GM19395 (cell line): ENCODE measurements around the gene OLIG2.

Source experiments
- ATAC-seq: cut with Tn5 transposase; IDR thresholded peaks from one replicate; pipeline ENCODE4 v1.9.1; 2021; ENCODE audit warnings: mild to moderate bottlenecking, moderate library complexity; ENCODE audit not compliant: unreplicated experiment

Gene OLIG2

GRCh38 chr21:33019885-33020557, 5.7 kb upstream of the OLIG2 start:
- ATAC-seq, result no peak

GRCh38 chr21:33020558-33021100, 5.1 kb upstream of the OLIG2 start:
- no peak for ATAC-seq

GRCh38 chr21:33021150-33021549, 4.6 kb upstream of the OLIG2 start:
- no peak for ATAC-seq

GRCh38 chr21:33021667-33022066, 4.1 kb upstream of the OLIG2 start:
- no peak for ATAC-seq

- no peak for ATAC-seq
Measured at GRCh38 chr21:33022489-33022827, 3.3 kb upstream of the OLIG2 start.

- no peak for ATAC-seq
Measured at GRCh38 chr21:33022828-33023573, 2.7 kb upstream of the OLIG2 start.

- ATAC-seq, result no peak
Measured at GRCh38 chr21:33023574-33024200, 2.0 kb upstream of the OLIG2 start.

GRCh38 chr21:33024201-33025103, 1.3 kb upstream of the OLIG2 start:
- ATAC-seq, result no peak

- no peak for ATAC-seq
Measured at GRCh38 chr21:33025106-33025488, 638 bp upstream of the OLIG2 start.

- ATAC-seq, result no peak
Measured at GRCh38 chr21:33026443-33026858, 716 bp downstream of the OLIG2 start.

- ATAC-seq, result no peak
Measured at GRCh38 chr21:33026878-33027400, 1.2 kb downstream of the OLIG2 start.

- no peak for ATAC-seq
Measured at GRCh38 chr21:33027401-33028286, 1.9 kb downstream of the OLIG2 start.

- ATAC-seq, result no peak
Measured at GRCh38 chr21:33028287-33028670, 2.5 kb downstream of the OLIG2 start.

- no peak for ATAC-seq
Measured at GRCh38 chr21:33028773-33029384, 3.1 kb downstream of the OLIG2 start.

GRCh38 chr21:33029385-33029921, 3.7 kb downstream of the OLIG2 start:
- ATAC-seq, result no peak

GRCh38 chr21:33029975-33030461, 4.3 kb downstream of the OLIG2 start:
- no peak for ATAC-seq

- ATAC-seq, result no peak
Measured at GRCh38 chr21:33030633-33031032, 4.9 kb downstream of the OLIG2 start.

- no peak for ATAC-seq
Measured at GRCh38 chr21:33031152-33031911, 5.6 kb downstream of the OLIG2 start.
